Activated T-helper 2 cell treated with anti-CD3 and anti-CD28 coated beads, Interferon-gamma antibody, Interleukin-2, Interleukin-4, amounts not matched to agents 10 μg/mL and 5 μg/mL and 100 μg/mL, durations not matched to agents 14 hours and 24 hours and 36 hours (primary cell): ENCODE measurements around the gene CT55. TPM values are rescaled to one million over a fixed set of nuclear protein-coding genes. Genes with fewer than 3 reads are reported as not detected.
"Not testable (repeated sequence)": the region's sequence is repeated elsewhere in the genome, so short reads cannot be mapped to it uniquely, and the experiment has no call there.

Experiments used
- DNase-seq: peaks from one replicate; pipeline ENCODE4 v3.0.0; 2021; ENCODE audit warnings: low spot score
- H3K27ac Mint-ChIP-seq: one replicate; pipeline ENCODE4 v1.8.0; 2021; ENCODE audit warnings: mixed read lengths
- H3K27me3 Mint-ChIP-seq: one replicate; pipeline ENCODE4 v1.8.0; 2021; ENCODE audit warnings: low read depth, mixed read lengths
- H3K36me3 Mint-ChIP-seq: one replicate; pipeline ENCODE4 v1.8.0; 2021; ENCODE audit warnings: low read depth, mixed read lengths
- H3K4me1 Mint-ChIP-seq: one replicate; pipeline ENCODE4 v1.8.0; 2021; ENCODE audit warnings: low read depth, mixed read lengths
- H3K4me3 Mint-ChIP-seq: one replicate; pipeline ENCODE4 v1.8.0; 2021; ENCODE audit warnings: low read depth, mild to moderate bottlenecking, moderate library complexity, mixed read lengths
- H3K9me3 Mint-ChIP-seq: one replicate; pipeline ENCODE4 v1.8.0; 2021; ENCODE audit warnings: mixed read lengths
- intact Hi-C: fragments of 100-400 bp; cut with micrococcal nuclease; formaldehyde crosslinking; loops from one replicate; pipeline ENCODE4 v1.15.1; 2023
- total RNA-seq: library from RNA; stranded (reverse); gene quantifications from 2 replicates; pipeline ENCODE4 v1.2.3, GENCODE V29; 2022

CT55 gene
- total RNA-seq: not detected in 2 replicates

DNA sequence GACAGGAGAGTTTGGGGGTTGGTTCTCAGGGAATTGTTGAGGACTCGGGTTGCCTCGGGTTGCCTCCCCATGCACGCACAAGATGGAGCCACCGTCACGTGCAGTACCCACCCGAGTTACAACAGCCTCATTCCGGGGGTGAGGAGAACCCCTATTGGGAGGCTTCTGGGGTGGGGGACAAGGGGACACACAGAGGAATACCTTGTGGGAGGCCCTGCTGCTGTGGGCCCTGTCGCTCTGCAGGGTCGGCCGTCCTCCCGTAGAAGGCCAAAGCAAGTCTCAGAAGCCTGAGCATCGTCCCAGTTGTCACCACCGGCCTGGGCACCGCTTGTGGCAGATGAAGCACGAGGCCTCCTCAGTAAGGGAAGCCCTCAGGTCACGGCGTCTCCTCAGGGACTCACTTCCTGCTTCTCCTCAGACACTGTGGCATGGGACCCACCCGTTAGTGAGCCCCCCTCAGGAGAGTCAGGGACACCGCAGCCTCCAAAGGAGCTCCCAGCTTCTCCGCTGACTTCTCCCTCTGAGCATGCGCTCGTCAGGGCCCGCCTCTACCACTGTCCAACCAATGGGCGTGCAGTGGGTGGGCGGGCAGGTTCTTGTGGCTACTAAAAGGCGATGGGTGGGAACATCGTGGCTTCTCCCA, at the start of gene CT55:
Gene CT55, minus strand, starts transcription at position 522 of the 643 bp plus-strand sequence. Its CDS starts 227 bp downstream, at position 295.
- Mint-ChIP-seq H3K4me1 (peaks cover 3% of the 10 kb centered on the region), H3K27me3 (peaks cover 8% of the 10 kb centered on the region), H3K9me3 (no peaks in the 10 kb centered on the region), H3K4me3 (no peak within 1 kb of the TSS), H3K36me3 (no peaks in the 10 kb centered on the region), H3K27ac (no peak within 1 kb of the TSS)
- DNase-seq: no peak
- intact Hi-C loops: no loop called here

- Mint-ChIP-seq H3K27ac (peak overlapping the region; percentile 71), H3K4me1 (peaks cover 28% of the 10 kb centered on the region), H3K36me3 (no peaks in the 10 kb centered on the region), H3K4me3 (no peak overlapping the region), H3K9me3 (no peaks in the 10 kb centered on the region), H3K27me3 (no peaks in the 10 kb centered on the region)
- DNase-seq: peak; percentile 46
- intact Hi-C loops: no loop called here
These were observed 42.1 kb upstream of the CT55 start for GRCh38 chrX:135213200-135213844.

DNA sequence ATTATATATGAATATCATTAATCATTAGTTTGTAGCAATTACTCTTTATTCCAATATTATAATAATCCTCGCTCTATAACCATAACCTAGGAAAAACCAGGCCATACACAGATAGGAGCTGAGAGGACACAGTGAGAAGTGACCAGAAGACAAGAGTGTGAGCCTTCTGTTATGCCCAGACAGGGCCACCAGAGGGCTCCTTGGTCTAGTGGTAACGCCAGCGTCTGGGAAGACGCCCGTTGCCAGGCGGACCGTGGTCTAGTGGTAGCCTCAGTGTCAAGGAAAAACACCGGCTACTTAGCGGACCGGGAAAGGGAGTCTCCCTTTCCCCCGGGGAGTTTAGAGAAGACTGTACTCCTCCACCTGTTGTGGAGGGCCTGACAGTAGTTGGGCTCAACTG, 35.2 kb upstream of the CT55 start:
- H3K27ac Mint-ChIP-seq, H3K4me3 Mint-ChIP-seq, H3K36me3 Mint-ChIP-seq, intact Hi-C loops, DNase-seq, H3K9me3 Mint-ChIP-seq: not testable (repeated sequence)
- Mint-ChIP-seq H3K27me3 (peaks cover 24% of the 10 kb centered on the region), H3K4me1 (peaks cover 14% of the 10 kb centered on the region)

DNA sequence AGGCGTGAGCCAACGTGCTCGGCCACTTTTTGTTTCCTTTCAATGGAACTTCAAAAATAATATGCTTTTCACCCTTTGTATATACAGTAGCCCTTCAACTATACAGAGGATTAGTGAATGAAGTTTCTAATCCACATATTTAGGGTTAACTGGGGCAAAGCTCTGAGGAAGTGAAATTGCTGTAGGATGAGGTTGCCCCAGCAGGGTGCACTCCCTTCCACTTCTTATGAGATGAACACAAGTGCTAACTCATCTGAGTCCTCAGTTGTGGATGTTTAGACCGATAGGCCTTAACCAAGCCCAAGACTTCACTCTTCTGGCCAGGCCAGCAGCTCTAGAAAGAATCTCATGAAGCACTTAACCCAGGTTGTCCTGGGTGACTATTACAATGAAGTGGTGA, 29.1 kb upstream of the CT55 start:
- Mint-ChIP-seq H3K36me3 (no peaks in the 10 kb centered on the region), H3K27me3 (peaks cover 25% of the 10 kb centered on the region), H3K4me1 (no peaks in the 10 kb centered on the region), H3K9me3 (no peaks in the 10 kb centered on the region), H3K27ac (no peak overlapping the region), H3K4me3 (no peak overlapping the region)
- DNase-seq: no peak
- intact Hi-C loops: no loop called here

DNA sequence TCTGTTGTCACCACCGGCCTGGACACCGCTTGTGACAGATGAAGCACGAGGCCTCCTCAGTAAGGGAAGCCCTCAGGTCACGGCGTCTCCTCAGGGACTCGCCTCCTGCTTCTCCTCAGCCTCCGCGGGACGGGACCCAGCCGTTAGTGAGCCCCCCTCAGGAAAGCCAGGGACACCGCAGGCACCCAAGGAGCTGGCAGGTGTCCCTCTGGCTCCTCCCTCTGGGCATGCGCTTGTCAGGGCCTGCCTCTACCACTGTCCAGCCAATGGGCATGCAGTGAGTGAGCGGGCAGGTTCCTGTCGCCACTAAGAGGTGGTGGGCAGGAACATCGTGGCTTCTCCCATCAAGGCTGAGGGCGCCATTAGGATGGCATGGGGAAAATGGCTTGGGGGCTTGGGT, 23.5 kb upstream of the CT55 start:
- DNase-seq: no peak
- intact Hi-C loops: no loop called here
- H3K4me1 Mint-ChIP-seq: no peaks in the 10 kb centered on the region
- peaks cover 19% of the 10 kb centered on the region for H3K27me3 Mint-ChIP-seq
- no peak overlapping the region for H3K27ac Mint-ChIP-seq
- H3K9me3 Mint-ChIP-seq: no peaks in the 10 kb centered on the region
- H3K36me3 Mint-ChIP-seq: no peaks in the 10 kb centered on the region
- H3K4me3 Mint-ChIP-seq: no peak overlapping the region

DNA sequence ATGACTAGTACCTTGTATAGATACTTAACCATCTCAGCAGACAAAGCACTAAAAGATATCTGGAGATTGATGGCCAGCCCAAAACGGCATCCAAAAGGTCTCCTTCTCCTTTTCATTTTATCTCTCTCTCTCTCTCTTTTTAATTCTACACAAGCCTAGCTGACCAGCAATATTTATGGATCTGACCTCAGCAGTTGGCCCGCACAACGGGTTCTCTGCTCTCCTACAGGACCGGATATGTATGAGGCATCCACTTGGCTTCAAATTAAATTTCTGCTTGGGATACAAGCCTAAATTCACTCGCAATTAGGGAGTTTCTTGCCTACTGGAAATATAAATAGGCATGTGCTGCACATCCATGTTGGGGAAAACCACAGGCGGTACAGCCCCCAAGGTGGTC, 22.5 kb upstream of the CT55 start:
- Mint-ChIP-seq H3K4me3 (no peak overlapping the region), H3K9me3 (no peaks in the 10 kb centered on the region), H3K27ac (no peak overlapping the region), H3K4me1 (no peaks in the 10 kb centered on the region), H3K27me3 (peaks cover 24% of the 10 kb centered on the region), H3K36me3 (no peaks in the 10 kb centered on the region)
- intact Hi-C loops: no loop called here
- no peak for DNase-seq

- DNase-seq: no peak
- no peak overlapping the region for H3K4me3 Mint-ChIP-seq
- intact Hi-C loops: no loop called here
- H3K4me1 Mint-ChIP-seq: no peaks in the 10 kb centered on the region
- no peak overlapping the region for H3K27ac Mint-ChIP-seq
- no peaks in the 10 kb centered on the region for H3K36me3 Mint-ChIP-seq
- peaks cover 30% of the 10 kb centered on the region for H3K27me3 Mint-ChIP-seq
- H3K9me3 Mint-ChIP-seq: no peaks in the 10 kb centered on the region
These were observed 20.6 kb upstream of the CT55 start for GRCh38 chrX:135191838-135192237.

- peak; percentile 8 for DNase-seq
- Mint-ChIP-seq H3K4me1 (peaks cover 2% of the 10 kb centered on the region), H3K9me3 (no peaks in the 10 kb centered on the region), H3K4me3 (no peak overlapping the region), H3K27me3 (peaks cover 46% of the 10 kb centered on the region), H3K27ac (no peak overlapping the region), H3K36me3 (no peaks in the 10 kb centered on the region)
- intact Hi-C loops: loop anchor here (1.0 to 5.0 kb wide), 3 partner anchors 214 to 411 kb away; no protein-coding TSS in a partner anchor
These were observed 14.7 kb upstream of the CT55 start for GRCh38 chrX:135185795-135186443.

GRCh38 chrX:135178636-135179035, 7.4 kb upstream of the CT55 start:
- Mint-ChIP-seq H3K4me3 (no peak overlapping the region), H3K4me1 (no peaks in the 10 kb centered on the region), H3K36me3 (no peaks in the 10 kb centered on the region), H3K9me3 (no peaks in the 10 kb centered on the region), H3K27ac (no peak overlapping the region), H3K27me3 (peaks cover 14% of the 10 kb centered on the region)
- DNase-seq: no peak
- intact Hi-C loops: no loop called here

DNA sequence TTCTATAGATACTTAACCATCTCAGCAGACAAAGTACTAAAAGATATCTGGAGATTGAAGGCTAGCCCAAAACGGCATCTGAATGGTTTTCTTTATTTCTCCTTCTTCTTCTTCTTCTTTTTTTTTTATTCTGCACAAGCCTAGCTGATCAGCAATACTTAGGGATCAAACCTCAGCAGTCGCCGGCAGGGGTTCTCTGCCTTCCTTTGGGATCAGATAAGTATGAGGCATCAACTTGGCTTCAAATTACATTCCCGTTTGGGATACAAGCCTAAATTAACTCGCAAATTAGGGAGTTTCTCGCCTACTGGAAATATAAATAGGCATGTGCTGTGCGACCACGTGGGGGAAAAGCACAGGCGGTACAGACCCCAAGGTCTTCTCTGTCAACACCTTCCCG, 730 bp downstream of the CT55 start:
- no peaks in the 10 kb centered on the region for H3K9me3 Mint-ChIP-seq

GRCh38 chrX:135169534-135169933, 1.7 kb downstream of the CT55 start:
- H3K9me3 Mint-ChIP-seq, H3K4me3 Mint-ChIP-seq, intact Hi-C loops, H3K36me3 Mint-ChIP-seq, H3K27ac Mint-ChIP-seq, H3K27me3 Mint-ChIP-seq, H3K4me1 Mint-ChIP-seq, DNase-seq: not testable (repeated sequence)

More for the DNA sequence above, 730 bp downstream of the CT55 start:
- no peak overlapping the region for H3K27ac Mint-ChIP-seq
- peaks cover 3% of the 10 kb centered on the region for H3K4me1 Mint-ChIP-seq
- no peak overlapping the region for H3K4me3 Mint-ChIP-seq
- H3K36me3 Mint-ChIP-seq: no peaks in the 10 kb centered on the region
- intact Hi-C loops: no loop called here
- H3K27me3 Mint-ChIP-seq: peaks cover 10% of the 10 kb centered on the region
- no peak for DNase-seq

GRCh38 chrX:135168486-135168885, 2.7 kb downstream of the CT55 start:
- intact Hi-C loops: no loop called here
- H3K36me3 Mint-ChIP-seq: no peaks in the 10 kb centered on the region
- H3K4me3 Mint-ChIP-seq: no peak overlapping the region
- H3K4me1 Mint-ChIP-seq: peaks cover 3% of the 10 kb centered on the region
- peaks cover 7% of the 10 kb centered on the region for H3K27me3 Mint-ChIP-seq
- H3K27ac Mint-ChIP-seq: no peak overlapping the region
- DNase-seq: no peak
- no peaks in the 10 kb centered on the region for H3K9me3 Mint-ChIP-seq

DNA sequence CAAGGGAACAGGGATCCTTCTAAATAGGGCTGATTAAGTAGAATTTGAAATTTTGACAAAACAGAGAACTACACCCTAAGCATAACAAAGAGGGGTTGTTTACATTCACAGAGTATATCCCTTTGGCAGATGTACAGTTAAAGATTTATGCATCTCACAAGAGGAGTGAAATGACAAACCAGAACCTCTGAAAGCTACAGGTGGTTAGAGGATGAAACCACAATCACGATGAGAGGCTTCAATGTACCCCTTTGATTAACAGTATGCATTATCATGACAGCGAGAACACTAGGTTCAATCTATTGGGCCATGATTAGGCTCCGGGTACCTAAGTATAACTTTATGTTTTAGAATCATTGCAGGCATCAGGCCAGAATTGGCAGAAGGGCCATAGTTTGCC, 16.5 kb downstream of the CT55 start:
- H3K9me3 Mint-ChIP-seq, intact Hi-C loops, DNase-seq, H3K27ac Mint-ChIP-seq, H3K36me3 Mint-ChIP-seq, H3K4me3 Mint-ChIP-seq, H3K4me1 Mint-ChIP-seq, H3K27me3 Mint-ChIP-seq: not testable (repeated sequence)
